GM21381 (cell line): ENCODE results near the gene SRSF1.

ENCODE experiments used
- ATAC-seq: cut with Tn5 transposase; IDR thresholded peaks from one replicate; pipeline ENCODE4 v1.9.1; 2021; ENCODE audit warnings: mild to moderate bottlenecking, moderate library complexity; ENCODE audit not compliant: unreplicated experiment

Gene SRSF1

GRCh38 chr17:58019521-58019920, 12.5 kb upstream of the SRSF1 start:
- ATAC-seq: no peak

- ATAC-seq: no peak
Measured at GRCh38 chr17:58019039-58019438, 12.0 kb upstream of the SRSF1 start.

GRCh38 chr17:58010067-58010799, 3.2 kb upstream of the SRSF1 start:
- no peak for ATAC-seq

GRCh38 chr17:58007781-58008706, 998 bp upstream of the SRSF1 start:
- ATAC-seq: peak; percentile 34

- peak; percentile 24 for ATAC-seq
Measured at GRCh38 chr17:58006560-58006923, 504 bp downstream of the SRSF1 start.

- ATAC-seq: no peak
Measured at GRCh38 chr17:58005728-58006559, 1.1 kb downstream of the SRSF1 start.

- ATAC-seq: no peak
Measured at GRCh38 chr17:58005031-58005727, 1.9 kb downstream of the SRSF1 start.

GRCh38 chr17:58004060-58004459, 3.0 kb downstream of the SRSF1 start:
- ATAC-seq: no peak

- no peak for ATAC-seq
Measured at GRCh38 chr17:58002973-58003372, 4.1 kb downstream of the SRSF1 start.

GRCh38 chr17:58002154-58002948, 4.7 kb downstream of the SRSF1 start:
- ATAC-seq: no peak

- no peak for ATAC-seq
Measured at GRCh38 chr17:58001461-58002124, 5.5 kb downstream of the SRSF1 start.

GRCh38 chr17:57999496-58000017, 7.5 kb downstream of the SRSF1 start:
- no peak for ATAC-seq

- no peak for ATAC-seq
Measured at GRCh38 chr17:57999010-57999495, 8.0 kb downstream of the SRSF1 start.

GRCh38 chr17:57997085-57997809, 9.8 kb downstream of the SRSF1 start:
- no peak for ATAC-seq

GRCh38 chr17:57995076-57995956, 11.7 kb downstream of the SRSF1 start:
- peak; percentile 66 for ATAC-seq

GRCh38 chr17:57994436-57994835, 12.6 kb downstream of the SRSF1 start:
- no peak for ATAC-seq
